GM18511 (cell line): Measurements from ENCODE around the gene GCFC2.
A peak's percentile ranks its signal among the peaks of the same experiment; 100 is the strongest.
"Not testable (repeated sequence)": the region's sequence is repeated elsewhere in the genome, so short reads cannot be mapped to it uniquely, and the experiment has no call there.

ENCODE experiments used
- ATAC-seq: cut with Tn5 transposase; IDR thresholded peaks from one replicate; pipeline ENCODE4 v1.9.1; 2021; ENCODE audit warnings: mild to moderate bottlenecking, moderate library complexity; ENCODE audit not compliant: unreplicated experiment

GCFC2 gene

DNA sequence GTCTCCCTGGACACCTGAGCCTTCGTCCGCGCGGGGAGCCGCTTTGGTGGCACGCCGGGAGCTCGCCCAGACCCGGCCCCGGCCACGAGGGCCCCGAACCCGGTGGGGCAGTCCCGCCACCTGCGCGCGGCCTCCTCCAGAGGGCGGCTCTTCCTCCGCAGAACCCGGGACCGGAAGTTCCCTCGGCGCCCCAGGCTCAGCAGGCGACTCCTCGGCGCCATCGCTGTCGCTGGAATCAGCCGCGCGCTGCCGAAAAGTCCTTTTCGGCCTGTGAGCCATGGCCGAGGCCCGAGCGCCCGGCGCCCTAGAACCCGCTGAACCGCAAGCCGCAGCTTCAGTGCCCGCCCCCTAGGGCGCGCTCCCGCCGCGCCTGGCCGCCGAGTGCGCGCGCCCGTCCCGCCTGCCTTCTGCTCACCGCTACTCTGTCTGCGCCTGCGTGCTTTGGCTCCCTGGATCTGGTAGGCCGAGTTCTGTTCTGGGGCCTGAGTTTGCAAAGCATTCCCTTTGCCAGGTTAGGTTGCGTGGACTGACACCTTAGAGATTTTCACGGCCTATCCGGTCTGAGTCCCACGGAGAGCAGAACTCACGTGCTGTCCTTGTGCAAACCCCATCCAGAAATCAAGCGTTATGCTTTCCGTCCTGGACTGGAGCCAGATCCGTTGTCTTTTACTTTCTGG is at the start of gene GCFC2:
GCFC2 (minus strand) TSS at position 339 of the 677 bp plus-strand sequence; CDS start at position 279, 60 bp downstream.
- ATAC-seq: peak; percentile 94

- ATAC-seq: no peak
These were observed 42.1 kb upstream of the GCFC2 start for GRCh38 chr2:75752828-75753227.

- peak; percentile 9 for ATAC-seq
These were observed 41.2 kb upstream of the GCFC2 start for GRCh38 chr2:75751824-75752468.

- peak; percentile 71 for ATAC-seq
These were observed 40.6 kb upstream of the GCFC2 start for GRCh38 chr2:75751360-75751759.

GRCh38 chr2:75737961-75738360 is 27.2 kb upstream of the GCFC2 start:
- ATAC-seq: no peak

DNA sequence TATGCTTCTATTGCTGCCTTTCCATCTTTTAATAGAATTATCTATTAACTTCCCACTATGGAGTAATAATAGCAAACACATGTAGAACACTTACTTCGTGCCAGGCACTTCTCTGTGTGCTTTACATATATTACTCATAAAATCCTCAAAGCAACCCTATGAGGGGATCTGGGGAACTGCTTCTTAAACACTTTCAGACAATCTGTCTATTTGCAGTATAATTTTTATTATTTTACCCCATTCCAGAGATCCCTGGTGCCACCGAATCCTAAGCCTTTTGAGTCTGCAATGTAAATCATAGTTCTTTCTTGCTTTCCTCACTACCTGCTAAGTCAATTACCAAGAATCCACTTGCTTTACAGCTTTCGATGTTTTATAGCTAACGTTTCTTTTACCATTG is 25.6 kb upstream of the GCFC2 start:
- no peak for ATAC-seq

GRCh38 chr2:75729861-75730260 is 19.1 kb upstream of the GCFC2 start:
- no peak for ATAC-seq

DNA sequence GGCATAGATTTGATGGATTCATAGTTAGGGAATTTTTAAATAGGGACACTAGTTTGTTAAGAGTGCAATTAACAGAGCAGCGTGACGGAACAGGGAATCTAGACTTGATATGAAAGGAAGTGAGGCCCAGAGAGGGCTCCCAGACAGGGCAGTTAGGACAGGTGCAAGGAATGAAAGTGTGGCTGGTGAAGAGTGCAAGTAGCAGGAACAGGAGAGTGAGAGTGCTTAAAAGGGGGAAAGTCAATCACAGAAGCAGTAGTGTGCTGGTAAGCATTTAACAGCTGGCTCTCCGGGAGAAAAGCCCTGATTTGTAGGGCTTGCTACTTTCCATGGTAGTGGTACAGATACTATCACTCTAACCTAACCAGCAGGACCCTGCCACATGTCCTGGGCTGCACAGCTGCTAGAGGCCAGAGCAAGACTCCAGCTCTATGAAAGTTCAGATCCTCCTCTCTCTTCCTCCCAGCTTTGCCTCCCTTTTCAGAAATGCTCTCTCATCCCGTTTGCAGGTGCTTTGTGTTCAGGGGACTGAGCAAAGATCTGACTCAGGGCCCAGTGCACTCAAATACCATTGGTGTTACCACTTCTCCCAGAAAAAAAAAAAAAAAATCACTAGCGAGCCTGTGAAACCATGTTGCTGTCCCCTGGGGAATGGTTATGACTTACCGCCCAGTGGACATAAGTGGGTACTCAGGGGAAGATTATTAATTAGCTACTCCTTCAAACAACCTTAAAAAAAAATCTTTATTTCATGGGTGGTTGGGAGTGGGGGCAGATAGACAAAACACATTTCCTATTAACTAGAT is 18.1 kb upstream of the GCFC2 start:
- ATAC-seq: peak; percentile 60

DNA sequence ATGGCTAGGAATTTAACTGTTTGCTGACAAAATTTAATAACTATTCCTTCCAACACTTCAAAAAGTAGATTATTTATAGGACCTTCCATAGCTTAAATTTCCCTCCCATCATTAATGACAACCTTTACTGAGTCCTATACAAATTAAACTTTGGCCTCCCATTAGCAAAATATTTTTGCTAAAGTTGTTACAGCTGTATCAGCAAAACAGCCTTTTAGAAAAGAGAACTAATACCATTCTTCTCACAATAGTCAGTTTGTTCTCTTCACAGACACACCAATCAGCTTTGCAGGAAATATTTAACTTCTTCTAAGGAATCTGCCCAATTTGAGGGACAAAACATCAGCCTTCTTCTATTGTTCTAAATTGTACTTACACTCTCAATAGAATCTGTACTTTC is 12.0 kb upstream of the GCFC2 start:
- ATAC-seq: no peak

- ATAC-seq: no peak
These were observed 9.8 kb upstream of the GCFC2 start for GRCh38 chr2:75720525-75720924.

GRCh38 chr2:75719616-75720015 is 8.9 kb upstream of the GCFC2 start:
- ATAC-seq: no peak

DNA sequence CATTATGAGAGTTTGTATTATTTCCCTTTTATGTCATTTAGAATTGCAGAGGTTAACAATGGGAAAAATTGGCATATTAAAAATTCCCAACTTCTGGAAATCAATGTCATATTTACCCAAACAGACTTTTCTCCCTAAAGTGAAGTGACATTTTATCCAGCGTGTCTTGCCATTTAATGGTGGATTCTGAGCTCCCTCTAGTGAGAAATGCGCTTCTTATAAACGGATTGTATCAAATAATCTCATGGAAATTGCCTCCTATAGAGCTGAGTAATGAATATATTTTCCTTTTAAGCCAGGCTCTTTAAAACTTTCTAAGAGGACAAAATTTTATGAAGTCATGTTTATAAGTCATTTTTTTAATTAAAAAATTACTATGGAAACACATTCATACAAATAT is 5.7 kb upstream of the GCFC2 start:
- ATAC-seq: no peak

GRCh38 chr2:75711590-75711989 is 875 bp upstream of the GCFC2 start:
- not testable (repeated sequence) for ATAC-seq

DNA sequence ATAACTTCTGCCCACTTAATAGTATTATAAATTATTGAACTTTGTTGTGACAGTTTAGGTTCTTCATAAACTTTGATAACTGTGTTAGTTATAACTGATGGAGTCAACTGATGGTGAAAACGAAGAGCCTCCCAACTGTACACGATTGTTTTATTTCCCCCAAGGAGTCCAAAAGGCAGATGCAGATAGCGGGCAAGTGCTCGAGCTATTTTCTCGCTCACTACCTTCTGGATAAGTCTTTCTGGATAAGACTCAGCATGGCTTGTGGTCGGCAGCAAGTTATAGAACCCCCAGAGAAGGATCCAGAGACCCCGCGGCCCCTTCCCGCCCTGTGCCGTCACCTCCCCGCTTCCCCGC is 517 bp downstream of the GCFC2 start:
- ATAC-seq: peak; percentile 38

DNA sequence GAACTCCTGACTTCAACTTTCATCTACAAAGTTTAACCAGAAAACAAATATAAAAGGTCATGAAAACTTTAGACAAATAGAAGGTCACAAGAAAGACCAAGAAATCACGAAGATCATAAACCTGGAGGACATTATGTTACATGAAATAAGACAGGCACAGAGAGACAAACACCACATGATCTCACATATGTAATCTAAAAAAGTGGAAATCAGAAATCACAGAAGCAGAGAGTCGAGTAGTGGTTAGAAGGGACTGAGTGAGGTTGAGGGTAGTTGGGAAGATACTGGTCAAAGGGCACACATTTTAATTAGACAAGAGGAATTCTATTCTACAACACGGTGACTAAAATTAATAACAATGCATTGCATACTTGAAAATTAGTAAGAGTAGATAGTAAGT is 1.4 kb downstream of the GCFC2 start:
- no peak for ATAC-seq

DNA sequence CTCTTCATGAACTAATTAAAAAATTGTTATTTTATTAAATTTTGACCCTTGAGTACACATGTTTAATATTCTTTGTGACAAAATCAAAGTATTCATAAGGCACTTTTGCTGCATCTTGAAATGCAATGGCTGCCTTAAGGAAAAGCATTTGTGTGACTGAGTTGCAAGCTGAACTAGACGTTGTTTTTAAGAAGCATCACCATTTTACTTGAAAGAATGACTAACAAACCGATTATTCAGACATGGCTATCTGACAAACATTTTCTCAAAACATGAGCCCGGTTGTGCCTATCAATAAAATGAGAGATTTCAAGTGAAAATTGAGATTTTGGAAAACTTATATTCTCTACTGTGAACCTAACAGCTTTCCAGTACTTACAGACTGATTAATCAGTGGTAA is 2.8 kb downstream of the GCFC2 start:
- ATAC-seq: no peak

DNA sequence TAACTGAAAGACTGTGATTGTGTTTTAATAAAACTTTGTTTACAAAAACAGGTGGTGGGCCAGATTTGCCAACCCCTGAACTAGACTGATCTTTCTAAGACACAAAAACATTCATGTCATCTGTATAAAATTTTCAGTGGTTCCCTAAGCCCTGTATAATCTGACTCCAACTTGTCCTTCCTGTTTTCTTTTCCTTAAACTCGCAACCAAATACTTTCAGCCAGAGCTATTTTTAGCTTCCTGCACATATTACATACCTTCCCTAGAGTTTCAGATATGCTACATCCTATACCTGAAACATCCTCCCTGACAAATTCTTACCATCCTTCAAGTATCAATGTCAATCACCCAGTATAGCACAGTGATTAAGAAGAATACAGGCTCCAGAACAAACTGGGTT is 4.8 kb downstream of the GCFC2 start:
- no peak for ATAC-seq

GRCh38 chr2:75703589-75704287 is 7.0 kb downstream of the GCFC2 start:
- ATAC-seq: no peak

DNA sequence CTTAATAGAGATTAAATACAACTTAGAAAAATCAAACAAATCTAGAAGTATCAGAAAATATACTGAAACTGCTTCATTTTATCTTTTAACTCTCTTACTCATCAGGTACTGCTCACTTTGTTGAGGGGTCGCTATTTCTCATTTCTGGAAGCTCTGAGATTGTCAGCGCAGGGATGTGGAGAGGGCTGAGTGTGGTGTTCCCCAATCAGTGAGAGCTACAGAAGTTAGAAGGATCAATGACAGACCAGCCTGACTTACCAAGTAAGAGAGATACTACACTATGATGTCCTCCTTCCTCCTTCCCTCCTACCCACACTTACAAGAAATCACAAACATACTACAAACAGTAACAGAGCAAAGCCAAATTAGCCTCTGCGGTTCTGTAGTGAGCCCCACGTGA is 8.1 kb downstream of the GCFC2 start:
- ATAC-seq: no peak

GRCh38 chr2:75698918-75699317 is 11.8 kb downstream of the GCFC2 start:
- no peak for ATAC-seq

- ATAC-seq: no peak
These were observed 22.5 kb downstream of the GCFC2 start for GRCh38 chr2:75688196-75688595.
